DMS79 (cell line): ENCODE measurements around the gene ELMOD2.
"Not testable (repeated sequence)": the region's sequence is repeated elsewhere in the genome, so short reads cannot be mapped to it uniquely, and the experiment has no call there.

Experiments used
- DNase-seq: peaks from one replicate; lab custom pipeline; 2025; lab: John Stamatoyannopoulos, UW

Gene ELMOD2

GRCh38 chr4:140523857-140524742 lies at the start of gene ELMOD2:
TSS of gene ELMOD2 (plus strand) at chr4:140524168. CDS start at chr4:140525429, 1,261 bp downstream.
- peak; percentile 59 for DNase-seq

GRCh38 chr4:140483445-140483844 lies 40.5 kb upstream of the ELMOD2 start:
- DNase-seq: no peak

- DNase-seq: no peak
Measured at GRCh38 chr4:140485939-140486338, 38.0 kb upstream of the ELMOD2 start.

- no peak for DNase-seq
Measured at GRCh38 chr4:140497405-140497746, 26.6 kb upstream of the ELMOD2 start.

- DNase-seq: no peak
Measured at GRCh38 chr4:140497747-140498636, 26.0 kb upstream of the ELMOD2 start, which contains the start of gene MGAT4D. TSS of gene MGAT4D (minus strand) at chr4:140498293. CDS start at chr4:140498222, 71 bp downstream.

GRCh38 chr4:140499391-140499790 lies 24.6 kb upstream of the ELMOD2 start:
- DNase-seq: no peak

GRCh38 chr4:140504261-140504660 lies 19.7 kb upstream of the ELMOD2 start:
- DNase-seq: no peak

GRCh38 chr4:140513765-140514164 lies 10.2 kb upstream of the ELMOD2 start:
- DNase-seq: not testable (repeated sequence)

GRCh38 chr4:140515423-140515822 lies 8.5 kb upstream of the ELMOD2 start:
- DNase-seq: no peak

- no peak for DNase-seq
Measured at GRCh38 chr4:140523370-140523856, 555 bp upstream of the ELMOD2 start.

- DNase-seq: no peak
Measured at GRCh38 chr4:140529434-140529833, 5.5 kb downstream of the ELMOD2 start.

GRCh38 chr4:140533951-140534480 lies 10.0 kb downstream of the ELMOD2 start:
- no peak for DNase-seq

GRCh38 chr4:140556372-140557085 lies 32.6 kb downstream of the ELMOD2 start:
- DNase-seq: no peak

GRCh38 chr4:140557831-140558435 lies 34.0 kb downstream of the ELMOD2 start:
- no peak for DNase-seq

- DNase-seq: no peak
Measured at GRCh38 chr4:140559696-140560095, 35.7 kb downstream of the ELMOD2 start.

GRCh38 chr4:140568507-140569306 lies 44.7 kb downstream of the ELMOD2 start, which contains the start of gene UCP1:
TSS of gene UCP1 (minus strand) at chr4:140568961. CDS start at chr4:140568729, 232 bp downstream.
- DNase-seq: no peak

- no peak for DNase-seq
Measured at GRCh38 chr4:140569307-140569638, 45.3 kb downstream of the ELMOD2 start.

GRCh38 chr4:140571620-140572019 lies 47.7 kb downstream of the ELMOD2 start:
- no peak for DNase-seq

GRCh38 chr4:140575489-140575888 lies 51.5 kb downstream of the ELMOD2 start:
- DNase-seq: no peak

- DNase-seq: no peak
Measured at GRCh38 chr4:140579278-140579677, 55.3 kb downstream of the ELMOD2 start.
